DOHH2 (cell line): ENCODE measurements around the gene KRTAP20-2.

ENCODE experiments used
- H3F3A ChIP-seq: fragments of 200-600 bp; sonication (generic), shearing (Covaris generic); 2 replicates; pipeline ENCODE4 v1.6.0; 2016; ENCODE audit warnings: antibody characterized with exemption, mild to moderate bottlenecking; ENCODE audit not compliant: control insufficient read depth, insufficient read depth
- H3K27ac ChIP-seq: fragments of 200-600 bp; sonication (generic); 2 replicates; pipeline ENCODE4 v1.5.1; 2014; ENCODE audit warnings: low read depth, mild to moderate bottlenecking, low read length, moderate library complexity
- H3K27me3 ChIP-seq: fragments of 200-600 bp; sonication (generic); 2 replicates; pipeline ENCODE4 v1.6.1; 2014; ENCODE audit warnings: mild to moderate bottlenecking, low read length, mixed read lengths; ENCODE audit not compliant: control insufficient read depth
- H3K36me3 ChIP-seq: fragments of 200-600 bp; sonication (generic); 2 replicates; pipeline ENCODE4 v1.6.1; 2014; ENCODE audit warnings: mild to moderate bottlenecking, low read length, moderate library complexity, mixed read lengths; ENCODE audit not compliant: control insufficient read depth
- H3K4me1 ChIP-seq: fragments of 200-600 bp; sonication (generic); 2 replicates; pipeline ENCODE4 v1.6.1; 2014; ENCODE audit warnings: mild to moderate bottlenecking, low read length, mixed read lengths; ENCODE audit not compliant: control insufficient read depth
- H3K4me2 ChIP-seq: fragments of 200-600 bp; sonication (generic); 2 replicates; pipeline ENCODE4 v1.6.0; 2014; ENCODE audit warnings: mild to moderate bottlenecking, low read length, moderate library complexity
- H3K4me3 ChIP-seq: fragments of 200-600 bp; sonication (generic); 2 replicates; pipeline ENCODE4 v1.5.1; 2014; ENCODE audit warnings: mild to moderate bottlenecking, low read length, mixed read lengths
- H3K79me2 ChIP-seq: fragments of 200-600 bp; sonication (generic); 2 replicates; pipeline ENCODE4 v1.6.1; 2014; ENCODE audit warnings: mild to moderate bottlenecking, low read length, mixed read lengths; ENCODE audit not compliant: control insufficient read depth
- H3K9me2 ChIP-seq: fragments of 200-600 bp; sonication (generic); replicated peaks from 2 replicates; pipeline ENCODE4 v1.6.1; 2014; ENCODE audit warnings: mild to moderate bottlenecking, low read length, mixed read lengths; ENCODE audit not compliant: control insufficient read depth
- H3K9me3 ChIP-seq: fragments of 200-600 bp; sonication (generic); 2 replicates; pipeline ENCODE4 v1.6.1; 2014; ENCODE audit warnings: antibody characterized with exemption, low read length, mixed read lengths; ENCODE audit not compliant: control insufficient read depth, insufficient read depth
- H4K20me1 ChIP-seq: fragments of 200-600 bp; sonication (generic); 2 replicates; pipeline ENCODE4 v1.6.0; 2014; ENCODE audit warnings: low read depth, mild to moderate bottlenecking, antibody characterized with exemption, low read length, moderate library complexity; ENCODE audit not compliant: control insufficient read depth, insufficient read depth
- EZH2phosphoT487 ChIP-seq: fragments of 200-600 bp; sonication (generic); IDR thresholded peaks from 2 replicates; pipeline ENCODE4 v1.6.1; 2017; ENCODE audit warnings: borderline replicate concordance, mild to moderate bottlenecking, antibody characterized with exemption, low read length, moderate library complexity, mixed read lengths
- TF ChIP-seq, protein P1 (sequence below): fragments of 200-600 bp; sonication (generic); IDR thresholded peaks from one replicate; pipeline ENCODE4 v1.5.1; 2014; ENCODE audit warnings: antibody characterized with exemption, mild to moderate bottlenecking, low read depth, low read length; ENCODE audit not compliant: poor library complexity, severe bottlenecking

KRTAP20-2 gene

GRCh38 chr21:30634906-30635305 lies at the start of gene KRTAP20-2:
TSS of gene KRTAP20-2 (plus strand) at chr21:30635206. CDS start at chr21:30635264, 58 bp downstream.
- H3K4me1 ChIP-seq: no peaks in the 10 kb centered on the region
- peaks cover 2% of the 10 kb centered on the region; the same call in 1 of the 2 replicates for H3K9me3 ChIP-seq
- H3K4me3 ChIP-seq: no peak within 1 kb of the TSS
- no peaks in the 10 kb centered on the region for H3K27me3 ChIP-seq
- no peaks in the 10 kb centered on the region for H3K9me2 ChIP-seq
- H3K36me3 ChIP-seq: no peaks in the 10 kb centered on the region
- TF ChIP-seq, protein P1, sequence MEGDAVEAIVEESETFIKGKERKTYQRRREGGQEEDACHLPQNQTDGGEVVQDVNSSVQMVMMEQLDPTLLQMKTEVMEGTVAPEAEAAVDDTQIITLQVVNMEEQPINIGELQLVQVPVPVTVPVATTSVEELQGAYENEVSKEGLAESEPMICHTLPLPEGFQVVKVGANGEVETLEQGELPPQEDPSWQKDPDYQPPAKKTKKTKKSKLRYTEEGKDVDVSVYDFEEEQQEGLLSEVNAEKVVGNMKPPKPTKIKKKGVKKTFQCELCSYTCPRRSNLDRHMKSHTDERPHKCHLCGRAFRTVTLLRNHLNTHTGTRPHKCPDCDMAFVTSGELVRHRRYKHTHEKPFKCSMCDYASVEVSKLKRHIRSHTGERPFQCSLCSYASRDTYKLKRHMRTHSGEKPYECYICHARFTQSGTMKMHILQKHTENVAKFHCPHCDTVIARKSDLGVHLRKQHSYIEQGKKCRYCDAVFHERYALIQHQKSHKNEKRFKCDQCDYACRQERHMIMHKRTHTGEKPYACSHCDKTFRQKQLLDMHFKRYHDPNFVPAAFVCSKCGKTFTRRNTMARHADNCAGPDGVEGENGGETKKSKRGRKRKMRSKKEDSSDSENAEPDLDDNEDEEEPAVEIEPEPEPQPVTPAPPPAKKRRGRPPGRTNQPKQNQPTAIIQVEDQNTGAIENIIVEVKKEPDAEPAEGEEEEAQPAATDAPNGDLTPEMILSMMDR: no peak
- no peaks in the 10 kb centered on the region for H3K79me2 ChIP-seq
- H3K27ac ChIP-seq: no peak within 1 kb of the TSS
- no peak within 1 kb of the TSS for H3K4me2 ChIP-seq
- H3F3A ChIP-seq: no peaks in the 10 kb centered on the region
- H4K20me1 ChIP-seq: no peaks in the 10 kb centered on the region

GRCh38 chr21:30590297-30590696 lies 44.7 kb upstream of the KRTAP20-2 start, which contains the start of gene KRTAP22-2:
TSS of gene KRTAP22-2 (minus strand) at chr21:30590397.
- H3K4me1 ChIP-seq: no peaks in the 10 kb centered on the region
- TF ChIP-seq EZH2phosphoT487: no peak
- TF ChIP-seq, protein P1: no peak
- H3K27me3 ChIP-seq: no peaks in the 10 kb centered on the region
- no peaks in the 10 kb centered on the region for H3F3A ChIP-seq
- no peak within 1 kb of the TSS for H3K27ac ChIP-seq
- H3K36me3 ChIP-seq: no peaks in the 10 kb centered on the region
- H4K20me1 ChIP-seq: no peaks in the 10 kb centered on the region
- no peak within 1 kb of the TSS for H3K4me2 ChIP-seq
- no peaks in the 10 kb centered on the region for H3K9me2 ChIP-seq
- H3K4me3 ChIP-seq: no peak within 1 kb of the TSS
- H3K79me2 ChIP-seq: no peaks in the 10 kb centered on the region
- H3K9me3 ChIP-seq: no peaks in the 10 kb centered on the region

GRCh38 chr21:30592140-30592539 lies 42.9 kb upstream of the KRTAP20-2 start, which contains the start of gene KRTAP6-3:
TSS of gene KRTAP6-3 (plus strand) at chr21:30592440. CDS start at chr21:30592446, 6 bp downstream.
- H3K36me3 ChIP-seq: no peaks in the 10 kb centered on the region
- H3K4me2 ChIP-seq: no peak within 1 kb of the TSS

More at GRCh38 chr21:30592140-30592539, 42.9 kb upstream of the KRTAP20-2 start, which contains the start of gene KRTAP6-3:
- no peaks in the 10 kb centered on the region for H3K4me1 ChIP-seq
- no peaks in the 10 kb centered on the region for H3K27me3 ChIP-seq
- H3K9me3 ChIP-seq: no peaks in the 10 kb centered on the region
- no peaks in the 10 kb centered on the region for H4K20me1 ChIP-seq
- no peaks in the 10 kb centered on the region for H3K9me2 ChIP-seq
- no peak within 1 kb of the TSS for H3K4me3 ChIP-seq
- no peaks in the 10 kb centered on the region for H3K79me2 ChIP-seq
- TF ChIP-seq, protein P1: no peak
- TF ChIP-seq EZH2phosphoT487: no peak
- H3F3A ChIP-seq: no peaks in the 10 kb centered on the region
- no peak within 1 kb of the TSS for H3K27ac ChIP-seq
